Measurements from ENCODE around the gene FAM110D. TPM values are rescaled to one million over a fixed set of nuclear protein-coding genes. Genes with fewer than 3 reads are reported as not detected.
A peak's percentile ranks its signal among the peaks of the same experiment; 100 is the strongest.

The FAM110D gene
- total RNA-seq, 2 donors from 2014 or later, result 0.38 to 1.1 TPM

- Histone ChIP-seq H3K27ac (ENCODE audit: low read depth, low read length) (no peak overlapping the region), H3K9me3 (ENCODE audit: control insufficient read depth, low read length) (no peaks in the 10 kb centered on the region), H3K4me1 (ENCODE audit: control insufficient read depth, insufficient read depth, low read length) (no peaks in the 10 kb centered on the region), H3K36me3 (ENCODE audit: control insufficient read depth, insufficient read depth, low read length) (no peaks in the 10 kb centered on the region), H3K4me3 (ENCODE audit: low read length) (no peak overlapping the region), H3K27me3 (ENCODE audit: control insufficient read depth, insufficient read depth, low read length, poor library complexity, severe bottlenecking) (peaks cover 18% of the 10 kb centered on the region), H3K9ac (ENCODE audit: extremely low read depth, low read length, poor library complexity, severe bottlenecking) (no peak overlapping the region)
- Mint-ChIP-seq H3K4me1 (no peaks in the 10 kb centered on the region), H3K9me3 (no peaks in the 10 kb centered on the region), H3K4me3 (no peak overlapping the region), H3K27ac (no peak overlapping the region), H3K27me3 (ENCODE audit: insufficient read depth) (peaks cover 74% of the 10 kb centered on the region), H3K36me3 (ENCODE audit: low read depth) (no peaks in the 10 kb centered on the region)
- no peak for DNase-seq
- TF ChIP-seq CTCF (conservative IDR thresholded peaks at IDR 0.05), result no peak
Measured at GRCh38 chr1:26148887-26149286, 10.0 kb upstream of the FAM110D start.

GRCh38 chr1:26153966-26154532 lies 4.8 kb upstream of the FAM110D start:
- 76 to 100% methylated on average over 1 to 5 of the region's 5 CpGs for WGBS, 2 experiments (ENCODE audit: insufficient coverage in 1 of 2, insufficient read length in 1 of 2)
- no peak overlapping the region for H3K4me3 Mint-ChIP-seq
- peaks cover 7% of the 10 kb centered on the region for H3K4me1 ChIP-seq (ENCODE audit: control insufficient read depth, insufficient read depth, low read length)
- peaks cover 79% of the 10 kb centered on the region for H3K27me3 Mint-ChIP-seq (ENCODE audit: insufficient read depth)
- H3K4me1 Mint-ChIP-seq, result peaks cover 35% of the 10 kb centered on the region
- H3K9me3 Mint-ChIP-seq, result no peaks in the 10 kb centered on the region
- DNase-seq, result peak; percentile 49
- no peak overlapping the region for H3K4me3 ChIP-seq (ENCODE audit: low read length)
- H3K27ac Mint-ChIP-seq, result no peak overlapping the region
- no peaks in the 10 kb centered on the region for H3K9me3 ChIP-seq (ENCODE audit: control insufficient read depth, low read length)
- no peaks in the 10 kb centered on the region for H3K36me3 ChIP-seq (ENCODE audit: control insufficient read depth, insufficient read depth, low read length)
- no peak overlapping the region for H3K9ac ChIP-seq (ENCODE audit: extremely low read depth, low read length, poor library complexity, severe bottlenecking)
- H3K27me3 ChIP-seq (ENCODE audit: control insufficient read depth, insufficient read depth, low read length, poor library complexity, severe bottlenecking), result peaks cover 23% of the 10 kb centered on the region
- no peaks in the 10 kb centered on the region for H3K36me3 Mint-ChIP-seq (ENCODE audit: low read depth)
- no peak overlapping the region for H3K27ac ChIP-seq (ENCODE audit: low read depth, low read length)
- no peak for TF ChIP-seq CTCF (conservative IDR thresholded peaks at IDR 0.05)

- no peaks in the 10 kb centered on the region for H3K36me3 Mint-ChIP-seq (ENCODE audit: low read depth)
- H3K4me3 ChIP-seq (ENCODE audit: low read length), result no peak overlapping the region
- 23 to 24% methylated on average over 5 to 9 of the region's 9 CpGs for WGBS, 2 experiments (ENCODE audit: insufficient coverage in 1 of 2, insufficient read length in 1 of 2)
- peak overlapping the region; percentile 28 for H3K4me3 Mint-ChIP-seq
- H3K27ac Mint-ChIP-seq, result no peak overlapping the region
- no peak for TF ChIP-seq CTCF (conservative IDR thresholded peaks at IDR 0.05)
- H3K27me3 Mint-ChIP-seq (ENCODE audit: insufficient read depth), result peaks cover 79% of the 10 kb centered on the region
- H3K4me1 ChIP-seq (ENCODE audit: control insufficient read depth, insufficient read depth, low read length), result peaks cover 9% of the 10 kb centered on the region
- no peaks in the 10 kb centered on the region for H3K36me3 ChIP-seq (ENCODE audit: control insufficient read depth, insufficient read depth, low read length)
- H3K27ac ChIP-seq (ENCODE audit: low read depth, low read length), result no peak overlapping the region
- H3K4me1 Mint-ChIP-seq, result peaks cover 42% of the 10 kb centered on the region
- H3K9ac ChIP-seq (ENCODE audit: extremely low read depth, low read length, poor library complexity, severe bottlenecking), result no peak overlapping the region
- peaks cover 28% of the 10 kb centered on the region for H3K27me3 ChIP-seq (ENCODE audit: control insufficient read depth, insufficient read depth, low read length, poor library complexity, severe bottlenecking)
- H3K9me3 Mint-ChIP-seq, result no peaks in the 10 kb centered on the region
- H3K9me3 ChIP-seq (ENCODE audit: control insufficient read depth, low read length), result no peaks in the 10 kb centered on the region
- peak; percentile 78 for DNase-seq
Measured at GRCh38 chr1:26154750-26155149, 4.1 kb upstream of the FAM110D start.
